Activated naive CD4-positive, alpha-beta T cell treated with Interleukin-2 at 50 U/mL for 16 hours (primary cell): ENCODE data around the gene DDX10.

Experiments used
- DNase-seq: peaks from one replicate; pipeline ENCODE4 v3.0.0-alpha.2; 2020

The DDX10 gene

GRCh38 chr11:108836541-108836940, 171.7 kb downstream of the DDX10 start:
- DNase-seq: no peak

- no peak for DNase-seq
These were observed 173.4 kb downstream of the DDX10 start for GRCh38 chr11:108838102-108838791.

GRCh38 chr11:108838792-108839105, 173.9 kb downstream of the DDX10 start:
- no peak for DNase-seq

- DNase-seq: no peak
These were observed 181.1 kb downstream of the DDX10 start for GRCh38 chr11:108846009-108846408.

- DNase-seq: no peak
These were observed 182.6 kb downstream of the DDX10 start for GRCh38 chr11:108847298-108847990.

GRCh38 chr11:108851781-108852180, 186.9 kb downstream of the DDX10 start:
- DNase-seq: no peak

GRCh38 chr11:108852701-108853100, 187.8 kb downstream of the DDX10 start:
- DNase-seq: no peak

- DNase-seq: no peak
These were observed 188.3 kb downstream of the DDX10 start for GRCh38 chr11:108853151-108853550.

- no peak for DNase-seq
These were observed 189.0 kb downstream of the DDX10 start for GRCh38 chr11:108853864-108854263.

- no peak for DNase-seq
These were observed 189.5 kb downstream of the DDX10 start for GRCh38 chr11:108854346-108854745.

GRCh38 chr11:108857382-108857781, 192.5 kb downstream of the DDX10 start:
- DNase-seq: no peak

GRCh38 chr11:108858622-108859021, 193.8 kb downstream of the DDX10 start:
- no peak for DNase-seq

GRCh38 chr11:108859510-108859909, 194.6 kb downstream of the DDX10 start:
- no peak for DNase-seq

- DNase-seq: no peak
These were observed 198.7 kb downstream of the DDX10 start for GRCh38 chr11:108863528-108863927.

GRCh38 chr11:108865406-108865805, 200.5 kb downstream of the DDX10 start:
- no peak for DNase-seq

- no peak for DNase-seq
These were observed 201.9 kb downstream of the DDX10 start for GRCh38 chr11:108866781-108867180.

GRCh38 chr11:108870373-108871020, 205.6 kb downstream of the DDX10 start:
- no peak for DNase-seq

GRCh38 chr11:108871152-108871551, 206.3 kb downstream of the DDX10 start:
- no peak for DNase-seq

GRCh38 chr11:108871867-108872266, 207.0 kb downstream of the DDX10 start:
- DNase-seq: no peak

GRCh38 chr11:108872781-108873291, 208.0 kb downstream of the DDX10 start:
- DNase-seq: no peak

GRCh38 chr11:108873310-108873709, 208.4 kb downstream of the DDX10 start:
- no peak for DNase-seq

GRCh38 chr11:108873941-108874340, 209.1 kb downstream of the DDX10 start:
- DNase-seq: no peak

GRCh38 chr11:108875134-108875533, 210.3 kb downstream of the DDX10 start:
- DNase-seq: no peak

- DNase-seq: no peak
These were observed 212.3 kb downstream of the DDX10 start for GRCh38 chr11:108877178-108877577.
